GM10847 (cell line): ENCODE data around the gene E2F3.

Experiments
- POLR2A ChIP-seq: IDR thresholded peaks from 2 replicates; pipeline ENCODE4 v1.6.1; 2011; ENCODE audit not compliant: insufficient read length; ENCODE audit errors: extremely low read depth

Gene E2F3

GRCh38 chr6:20490591-20490990 is 88.9 kb downstream of the E2F3 start:
- TF ChIP-seq POLR2A, result no peak

GRCh38 chr6:20492099-20492498 is 90.4 kb downstream of the E2F3 start:
- no peak for TF ChIP-seq POLR2A

GRCh38 chr6:20497216-20498040 is 95.7 kb downstream of the E2F3 start:
- TF ChIP-seq POLR2A, result no peak

GRCh38 chr6:20498041-20498385 is 96.3 kb downstream of the E2F3 start:
- no peak for TF ChIP-seq POLR2A

GRCh38 chr6:20509212-20509611 is 107.5 kb downstream of the E2F3 start:
- TF ChIP-seq POLR2A, result no peak

GRCh38 chr6:20511852-20512251 is 110.2 kb downstream of the E2F3 start:
- TF ChIP-seq POLR2A, result no peak

- TF ChIP-seq POLR2A, result no peak
These were observed 131.2 kb downstream of the E2F3 start for GRCh38 chr6:20532881-20533280.

GRCh38 chr6:20533746-20534294 is 132.1 kb downstream of the E2F3 start:
- TF ChIP-seq POLR2A, result no peak

- TF ChIP-seq POLR2A, result peak; percentile 34
These were observed 132.9 kb downstream of the E2F3 start, which contains the start of gene CDKAL1 for GRCh38 chr6:20534295-20535262. CDKAL1 (plus strand) TSS chr6:20534457; CDS start chr6:20546351, 11,894 bp downstream.

- TF ChIP-seq POLR2A, result no peak
These were observed 136.5 kb downstream of the E2F3 start for GRCh38 chr6:20538131-20538662.

- TF ChIP-seq POLR2A, result no peak
These were observed 137.2 kb downstream of the E2F3 start for GRCh38 chr6:20538907-20539306.

GRCh38 chr6:20539387-20539786 is 137.7 kb downstream of the E2F3 start:
- no peak for TF ChIP-seq POLR2A

- no peak for TF ChIP-seq POLR2A
These were observed 139.0 kb downstream of the E2F3 start for GRCh38 chr6:20540683-20541082.

- TF ChIP-seq POLR2A, result no peak
These were observed 139.7 kb downstream of the E2F3 start for GRCh38 chr6:20541382-20541781.

- TF ChIP-seq POLR2A, result no peak
These were observed 141.4 kb downstream of the E2F3 start for GRCh38 chr6:20542927-20543602.
